Glutamatergic neuron (in vitro differentiated cells): ENCODE results near the gene TTYH2. TPM values are rescaled to one million over a fixed set of nuclear protein-coding genes. Genes with fewer than 3 reads are reported as not detected.
A peak's percentile ranks its signal among the peaks of the same experiment; 100 is the strongest.

Experiments
- DNase-seq: peaks from one replicate; pipeline ENCODE4 v3.0.0; 2022
- H3K27ac Mint-ChIP-seq: one replicate; pipeline ENCODE4 v1.8.0; 2020; ENCODE audit warnings: mild to moderate bottlenecking, mixed read lengths, inconsistent platforms; ENCODE audit not compliant: unreplicated experiment
- H3K27me3 Mint-ChIP-seq: one replicate; pipeline ENCODE4 v1.8.0; 2020; ENCODE audit warnings: mild to moderate bottlenecking, moderate library complexity, mixed read lengths, inconsistent platforms; ENCODE audit not compliant: unreplicated experiment
- H3K36me3 Mint-ChIP-seq: one replicate; pipeline ENCODE4 v1.8.0; 2020; ENCODE audit warnings: mild to moderate bottlenecking, mixed read lengths, inconsistent platforms; ENCODE audit not compliant: unreplicated experiment
- H3K4me1 Mint-ChIP-seq: one replicate; pipeline ENCODE4 v1.8.0; 2020; ENCODE audit warnings: mild to moderate bottlenecking, low read depth, mixed read lengths, inconsistent platforms; ENCODE audit not compliant: unreplicated experiment
- H3K4me3 Mint-ChIP-seq: one replicate; pipeline ENCODE4 v1.8.0; 2020; ENCODE audit warnings: mild to moderate bottlenecking, mixed read lengths, inconsistent platforms; ENCODE audit not compliant: unreplicated experiment
- H3K9me3 Mint-ChIP-seq: one replicate; pipeline ENCODE4 v1.8.0; 2020; ENCODE audit warnings: mild to moderate bottlenecking, moderate library complexity, mixed read lengths, inconsistent platforms; ENCODE audit not compliant: unreplicated experiment
- CTCF ChIP-seq: fragments of 200-600 bp; sonication (generic); IDR thresholded peaks from one replicate; pipeline ENCODE4 v1.5.0; 2021; ENCODE audit not compliant: partially characterized antibody, unreplicated experiment
- total RNA-seq: library from RNA; stranded (reverse); fragmentation: NEBNext Ultra II Directional; extraction: Animal tissue kit (Norgen Biotek cat#: 25700); gene quantifications from one replicate; pipeline ENCODE4 v1.2.1, GENCODE V29; 2021; ENCODE audit not compliant: unreplicated experiment

TTYH2 gene
- total RNA-seq, 1 donor from 2014 or later = 121 TPM

- H3K27me3 Mint-ChIP-seq = peaks cover 2% of the 10 kb centered on the region
- no peak overlapping the region for H3K27ac Mint-ChIP-seq
- DNase-seq = no peak
- H3K4me3 Mint-ChIP-seq = no peak overlapping the region
- H3K9me3 Mint-ChIP-seq = peaks cover 5% of the 10 kb centered on the region
- no peaks in the 10 kb centered on the region for H3K36me3 Mint-ChIP-seq
- TF ChIP-seq CTCF = no peak
- peaks cover 30% of the 10 kb centered on the region for H3K4me1 Mint-ChIP-seq
Measured at GRCh38 chr17:74180336-74180735, 33.0 kb upstream of the TTYH2 start.

- no peaks in the 10 kb centered on the region for H3K36me3 Mint-ChIP-seq
- H3K27me3 Mint-ChIP-seq = peaks cover 2% of the 10 kb centered on the region
- H3K27ac Mint-ChIP-seq = peak overlapping the region; percentile 28
- DNase-seq = no peak
- peak overlapping the region; percentile 15 for H3K4me3 Mint-ChIP-seq
- H3K4me1 Mint-ChIP-seq = peaks cover 34% of the 10 kb centered on the region
- H3K9me3 Mint-ChIP-seq = peaks cover 5% of the 10 kb centered on the region
- no peak for TF ChIP-seq CTCF
Measured at GRCh38 chr17:74181341-74181740, 32.0 kb upstream of the TTYH2 start.

- Mint-ChIP-seq H3K36me3 (no peaks in the 10 kb centered on the region), H3K27me3 (peaks cover 2% of the 10 kb centered on the region), H3K27ac (peak overlapping the region; percentile 52), H3K9me3 (peaks cover 5% of the 10 kb centered on the region), H3K4me3 (no peak overlapping the region), H3K4me1 (peaks cover 33% of the 10 kb centered on the region)
- no peak for TF ChIP-seq CTCF
- no peak for DNase-seq
Measured at GRCh38 chr17:74182041-74182723, 31.2 kb upstream of the TTYH2 start.

GRCh38 chr17:74183411-74183810, 30.0 kb upstream of the TTYH2 start:
- Mint-ChIP-seq H3K4me3 (no peak overlapping the region), H3K9me3 (peaks cover 5% of the 10 kb centered on the region), H3K36me3 (no peaks in the 10 kb centered on the region), H3K27ac (no peak overlapping the region), H3K27me3 (peaks cover 6% of the 10 kb centered on the region), H3K4me1 (peaks cover 45% of the 10 kb centered on the region)
- no peak for TF ChIP-seq CTCF
- no peak for DNase-seq

- TF ChIP-seq CTCF = no peak
- Mint-ChIP-seq H3K9me3 (peaks cover 6% of the 10 kb centered on the region), H3K4me1 (peaks cover 47% of the 10 kb centered on the region), H3K27ac (no peak overlapping the region), H3K4me3 (no peak overlapping the region), H3K27me3 (peaks cover 4% of the 10 kb centered on the region), H3K36me3 (no peaks in the 10 kb centered on the region)
- no peak for DNase-seq
Measured at GRCh38 chr17:74185571-74186185, 27.7 kb upstream of the TTYH2 start.
